Subcutaneous preadipocyte (primary cell): ENCODE measurements around the gene NUDT13. TPM values are rescaled to one million over a fixed set of nuclear protein-coding genes. Genes with fewer than 3 reads are reported as not detected.
A peak's percentile ranks its signal among the peaks of the same experiment; 100 is the strongest.

Experiments
- small RNA-seq: library from RNA; depleted of rRNA; stranded (forward); fragments of <200 nt; gene quantifications from one replicate; pipeline ENCODE3, GENCODE V24; 2012
- total RNA-seq: library from RNA; depleted of rRNA; stranded (reverse); fragments of >200 nt; gene quantifications from 2 replicates; pipeline ENCODE4 v1.2.3, GENCODE V29; 2012

Gene NUDT13
- total RNA-seq, result 1.2 and 2.9 TPM in 2 replicates

DNA sequence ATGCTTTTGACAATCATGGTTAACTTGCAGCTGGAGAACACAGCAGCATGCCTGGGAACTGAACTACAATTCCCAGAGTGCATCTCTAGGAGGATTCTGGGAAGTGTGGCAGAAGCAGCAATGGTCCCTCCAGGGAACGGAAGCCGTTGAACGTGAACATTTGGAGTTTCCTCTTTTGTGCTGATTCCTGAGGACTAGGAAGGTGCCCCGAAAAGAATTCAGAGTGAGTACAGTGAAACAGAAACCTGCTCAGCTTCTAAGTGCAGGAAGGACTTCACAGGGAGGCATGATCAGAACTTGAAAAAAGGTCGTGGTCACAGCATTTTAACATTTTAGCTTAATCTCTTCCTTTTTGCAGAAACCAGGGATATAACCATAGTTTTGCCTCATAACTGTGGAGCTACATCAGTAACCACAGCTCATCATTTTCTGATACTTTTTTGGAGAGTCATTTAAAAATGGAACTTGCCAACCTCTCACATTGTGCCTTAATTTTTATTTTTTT lies at the start of gene NUDT13:
NUDT13 (plus strand) TSS at position 111 of the 505 bp plus-strand sequence. CDS start 3,911 bp downstream, outside the sequence.

DNA sequence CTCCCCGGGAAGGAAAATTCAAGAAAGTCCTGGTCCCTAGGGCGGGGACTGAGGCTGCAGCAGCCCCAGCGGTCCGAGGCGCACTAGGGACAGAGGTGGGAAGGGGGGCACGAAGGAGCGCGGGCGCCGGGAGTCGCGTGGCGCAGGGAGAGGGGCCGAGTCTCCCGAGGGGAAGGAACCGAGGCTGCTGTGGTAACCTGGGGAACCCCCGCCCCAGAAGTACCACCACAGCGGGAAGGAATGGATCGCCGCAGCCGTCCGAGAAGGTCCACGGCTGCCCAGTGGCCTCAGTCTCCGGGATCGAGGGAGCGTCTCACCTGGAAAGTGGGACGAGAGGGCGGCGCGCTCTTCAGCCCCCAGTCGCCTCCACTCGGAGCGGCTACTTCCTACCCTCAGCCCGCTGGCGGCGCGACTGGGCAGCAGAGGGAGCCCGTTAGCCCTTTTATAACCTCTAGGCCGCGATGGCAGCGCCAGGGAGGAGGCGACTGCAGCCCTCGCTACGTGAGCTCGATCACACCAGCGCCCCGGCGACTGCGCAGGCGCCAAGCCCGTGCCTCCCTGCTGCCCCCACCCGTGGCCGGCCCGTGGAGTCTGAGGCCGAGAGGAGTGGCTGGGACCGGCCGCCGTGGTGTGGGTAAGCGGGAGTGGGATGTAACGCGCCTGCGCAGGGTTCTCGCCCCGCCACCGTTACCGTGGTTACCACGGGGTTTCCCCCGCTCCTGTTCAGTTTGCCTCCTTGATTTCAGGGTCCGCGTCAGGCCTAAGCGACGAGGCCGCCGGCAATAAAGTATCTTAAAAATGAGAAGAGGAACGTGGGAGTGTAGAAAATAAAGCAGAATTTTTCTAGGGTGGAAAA lies 13.6 kb upstream of the NUDT13 start, which contains the start of gene P4HA1:
P4HA1 (minus strand) TSS at position 418 of the 856 bp plus-strand sequence. CDS start 21,983 bp downstream, outside the sequence.

DNA sequence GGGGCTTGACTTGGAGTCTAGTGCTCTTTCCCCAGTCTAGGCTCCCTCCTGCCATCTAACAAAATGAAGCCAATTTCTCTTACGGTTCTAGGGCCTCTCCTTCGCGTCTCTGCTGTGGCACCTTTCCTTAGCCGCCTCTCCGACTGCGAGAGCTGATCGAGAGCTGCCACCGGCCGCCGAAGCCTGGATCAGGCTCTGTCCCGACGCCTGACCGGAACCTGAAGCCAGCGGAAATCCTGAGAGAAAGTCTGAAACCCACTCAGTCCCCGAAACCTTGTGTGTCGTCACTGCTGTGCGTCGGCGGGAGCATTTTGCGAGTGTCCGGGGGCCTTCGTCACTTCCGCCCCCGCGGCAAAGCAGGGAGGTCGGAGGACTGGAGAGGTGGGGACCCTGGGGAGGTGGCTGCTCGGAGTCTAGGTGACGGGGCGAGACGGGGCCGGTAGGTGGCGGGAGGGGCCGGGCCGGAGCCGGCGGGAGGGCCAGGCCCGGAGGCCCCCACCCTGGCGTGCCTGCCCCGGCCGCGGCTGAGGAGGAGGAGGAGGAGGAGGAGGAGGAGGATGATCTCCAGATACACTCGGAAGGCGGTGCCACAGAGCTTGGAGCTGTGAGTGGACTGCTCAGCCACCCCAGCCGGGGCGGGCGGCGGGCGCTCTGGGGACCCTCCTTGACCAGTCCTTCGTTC lies 57.7 kb downstream of the NUDT13 start, which contains the start of the genes ECD and FAM149B1:
ECD (minus strand) TSS at position 226 of the 682 bp plus-strand sequence. CDS start 4,071 bp downstream, outside the sequence.
FAM149B1 (plus strand) TSS at position 337 of the 682 bp plus-strand sequence; CDS start at position 558, 221 bp downstream.

Small RNAs within 50 kb of the gene (small RNA-seq; reads per million reads assigned to genes)
- gene RF00019, result not detected
- gene SNORA11F, result 940 reads per million, percentile 99 among the genes with 10 or more reads in this experiment

Other genes with a start within 250 kb of the NUDT13 start
- gene OIT3, start 216.7 kb upstream of the NUDT13 start, total RNA-seq, result 0.20 TPM in 1 of 2 replicates, not detected in the other
- 0.37 TPM in 1 of 2 replicates, not detected in the other for gene PLA2G12B, start 155.6 kb upstream of the NUDT13 start, total RNA-seq
- gene P4HA1, start 13.6 kb upstream of the NUDT13 start, total RNA-seq, result 135 and 144 TPM in 2 replicates
- 29.4 and 34.8 TPM in 2 replicates for gene ECD, start 57.6 kb downstream of the NUDT13 start, total RNA-seq
- gene FAM149B1, start 57.7 kb downstream of the NUDT13 start, total RNA-seq, result 22.9 and 23.5 TPM in 2 replicates
- 24.6 and 35.8 TPM in 2 replicates for gene DNAJC9, start 136.8 kb downstream of the NUDT13 start, total RNA-seq
- 73.5 and 93.4 TPM in 2 replicates for gene MRPS16, start 142.2 kb downstream of the NUDT13 start, total RNA-seq
- 0.39 and 0.73 TPM in 2 replicates for gene CFAP70, start 248.4 kb downstream of the NUDT13 start, total RNA-seq